ENCODE results near the gene GNG12.

GNG12 gene

GRCh38 chr1:67726224-67726623 lies 107.0 kb downstream of the GNG12 start:
- DNase-seq = no peak

GRCh38 chr1:67724928-67725560 lies 108.2 kb downstream of the GNG12 start:
- DNase-seq = no peak

GRCh38 chr1:67723620-67724019 lies 109.6 kb downstream of the GNG12 start:
- DNase-seq = no peak

- DNase-seq = no peak
Observed at GRCh38 chr1:67723126-67723525, 110.1 kb downstream of the GNG12 start.

- DNase-seq = no peak
Observed at GRCh38 chr1:67722292-67722944, 110.8 kb downstream of the GNG12 start.

GRCh38 chr1:67721650-67722291 lies 111.5 kb downstream of the GNG12 start:
- DNase-seq = no peak

- DNase-seq = no peak
Observed at GRCh38 chr1:67721112-67721511, 112.2 kb downstream of the GNG12 start.

- no peak for DNase-seq
Observed at GRCh38 chr1:67719329-67720196, 113.7 kb downstream of the GNG12 start.

GRCh38 chr1:67717876-67718275 lies 115.4 kb downstream of the GNG12 start:
- DNase-seq = no peak

- DNase-seq = no peak
Observed at GRCh38 chr1:67716800-67717199, 116.5 kb downstream of the GNG12 start.

- DNase-seq = no peak
Observed at GRCh38 chr1:67715819-67716218, 117.4 kb downstream of the GNG12 start.

GRCh38 chr1:67713057-67713846 lies 120.0 kb downstream of the GNG12 start:
- DNase-seq = no peak

GRCh38 chr1:67711855-67712212 lies 121.4 kb downstream of the GNG12 start:
- DNase-seq = no peak

GRCh38 chr1:67711158-67711854 lies 122.0 kb downstream of the GNG12 start:
- no peak for DNase-seq

GRCh38 chr1:67710417-67710816 lies 122.8 kb downstream of the GNG12 start:
- no peak for DNase-seq

GRCh38 chr1:67708606-67709005 lies 124.7 kb downstream of the GNG12 start:
- no peak for DNase-seq

GRCh38 chr1:67705735-67706453 lies 127.4 kb downstream of the GNG12 start:
- no peak for DNase-seq

- no peak for DNase-seq
Observed at GRCh38 chr1:67704351-67704750, 128.9 kb downstream of the GNG12 start.

GRCh38 chr1:67701876-67702275 lies 131.4 kb downstream of the GNG12 start:
- no peak for DNase-seq

- DNase-seq = no peak
Observed at GRCh38 chr1:67700692-67701410, 132.4 kb downstream of the GNG12 start.

- DNase-seq = no peak
Observed at GRCh38 chr1:67700220-67700619, 133.0 kb downstream of the GNG12 start.
